H1 (cell line): ENCODE results near the gene VEPH1. TPM values are rescaled to one million over a fixed set of nuclear protein-coding genes. Genes with fewer than 3 reads are reported as not detected.

Experiments used
- CTCF ChIA-PET: fragments of 300-600 bp; sonication (Branson Sonifier 250); formaldehyde crosslinking; loops from one replicate; lab custom pipeline; 2021; ENCODE audit not compliant: partially characterized antibody; lab: Charles Lee
- POLR2A ChIA-PET: fragments of 300-600 bp; sonication (Branson Sonifier 250); formaldehyde crosslinking; loops from one replicate; lab custom pipeline; 2021; ENCODE audit warnings: inconsistent platforms; ENCODE audit not compliant: partially characterized antibody; lab: Charles Lee
- DNase-seq, 2 experiments: peaks; one replicate each; pipeline versions ENCODE4 v3.0.0 to v3.0.0-alpha.2; 2010 to 2022; ENCODE audit warnings: low spot score in 2 of 2, low read depth in 1 of 2, mixed read lengths in 1 of 2
- FAIRE-seq: peaks from 2 replicates; lab custom pipeline; 2011; peaks lifted over from hg19 to GRCh38; lab: Jason Lieb, UNC
- H2AFZ ChIP-seq: 2 replicates; pipeline ENCODE4 v1.8.1; 2012; ENCODE audit warnings: low read length, inconsistent platforms
- H2AK5ac ChIP-seq: 2 replicates; pipeline ENCODE4 v1.6.1; 2013; ENCODE audit warnings: low read depth, low read length
- H2BK120ac ChIP-seq: replicated peaks from 2 replicates; pipeline ENCODE3; 2013; ENCODE audit warnings: low read depth, low read length, inconsistent platforms
- H2BK12ac ChIP-seq: 2 replicates; pipeline ENCODE4 v1.6.1; 2013; ENCODE audit warnings: low read depth, low read length
- H2BK15ac ChIP-seq: 2 replicates; pipeline ENCODE4 v1.6.1; 2013; ENCODE audit warnings: low read length
- H2BK20ac ChIP-seq: 2 replicates; pipeline ENCODE4 v1.6.1; 2013; ENCODE audit warnings: low read length
- H2BK5ac ChIP-seq: 2 replicates; pipeline ENCODE4 v1.6.1; 2013; ENCODE audit warnings: low read depth, low read length
- H3K14ac ChIP-seq: 2 replicates; pipeline ENCODE4 v1.6.1; 2013; ENCODE audit warnings: inconsistent platforms; ENCODE audit not compliant: insufficient read length
- H3K18ac ChIP-seq: 2 replicates; pipeline ENCODE4 v1.6.1; 2013; ENCODE audit warnings: low read length; ENCODE audit errors: extremely low read depth
- H3K23ac ChIP-seq: 2 replicates; pipeline ENCODE4 v1.6.1; 2013; ENCODE audit warnings: inconsistent platforms; ENCODE audit not compliant: insufficient read length
- H3K23me2 ChIP-seq: 2 replicates; pipeline ENCODE4 v1.6.1; 2013; ENCODE audit warnings: low read depth, low read length
- H3K27ac ChIP-seq: 2 replicates; pipeline ENCODE4 v1.6.1; 2011; ENCODE audit warnings: low read depth, low read length, inconsistent platforms
- H3K27me3 ChIP-seq, 4 experiments: replicated peaks in 1 of 4; 1 replicate in 1 of 4; 2 replicates in 3 of 4; pipeline versions ENCODE4 v1.6.1 to v1.8.1; 2011 to 2013; ENCODE audit warnings: low read length in 3 of 4, mild to moderate bottlenecking in 3 of 4, inconsistent platforms in 2 of 4, mixed read lengths in 2 of 4, moderate library complexity in 1 of 4; ENCODE audit not compliant: control insufficient read depth in 3 of 4, insufficient read depth in 3 of 4; ENCODE audit errors: extremely low read depth in 1 of 4
- H3K36me3 ChIP-seq, 4 experiments: 2 replicates each; pipeline versions ENCODE4 v1.6.1 to v1.8.1; 2011 to 2013; ENCODE audit warnings: mild to moderate bottlenecking in 4 of 4, low read length in 3 of 4, moderate library complexity in 2 of 4, control low read depth in 1 of 4, inconsistent platforms in 1 of 4; ENCODE audit not compliant: insufficient read depth in 4 of 4, control insufficient read depth in 2 of 4
- H3K4ac ChIP-seq: replicated peaks from 2 replicates; pipeline ENCODE3; 2013; ENCODE audit warnings: low read length, low read depth, mixed read lengths, inconsistent platforms; ENCODE audit not compliant: insufficient read length
- H3K4me1 ChIP-seq, 4 experiments: replicated peaks in 1 of 4; 1 replicate in 1 of 4; 2 replicates in 3 of 4; pipeline versions ENCODE4 v1.6.1 to v1.8.1; 2011 to 2013; ENCODE audit warnings: low read length in 3 of 4, inconsistent platforms in 2 of 4, mixed read lengths in 1 of 4; ENCODE audit not compliant: insufficient read depth in 4 of 4, control insufficient read depth in 3 of 4
- H3K4me2 ChIP-seq, 2 experiments: 2 replicates each; pipeline versions ENCODE4 v1.6.1 to v1.8.1; 2011 to 2013; ENCODE audit warnings: low read depth in 2 of 2, low read length in 2 of 2, control low read depth in 1 of 2, inconsistent platforms in 1 of 2, mild to moderate bottlenecking in 1 of 2; ENCODE audit not compliant: insufficient read depth in 1 of 2
- H3K4me3 ChIP-seq, 4 experiments: fragments of 200-600, 300-600 bp in 1 of 4; sonication (generic), shearing (Covaris generic), sonication (Bioruptor Twin) in 1 of 4; 2 replicates each; pipeline versions ENCODE4 v1.5.1 to v1.8.1; 2011 to 2016; ENCODE audit warnings: low read length in 4 of 4, low read depth in 3 of 4, control low read depth in 2 of 4, inconsistent platforms in 2 of 4, mild to moderate bottlenecking in 2 of 4, mixed read lengths in 1 of 4, moderate library complexity in 1 of 4; ENCODE audit not compliant: insufficient read depth in 2 of 4; ENCODE audit errors: extremely low read depth in 1 of 4
- H3K56ac ChIP-seq: replicated peaks from 2 replicates; pipeline ENCODE3; 2013; ENCODE audit warnings: low read depth, mild to moderate bottlenecking, mixed read lengths, low read length, inconsistent platforms; ENCODE audit not compliant: insufficient read length
- H3K79me1 ChIP-seq: 2 replicates; pipeline ENCODE4 v1.6.1; 2013; ENCODE audit warnings: low read depth, low read length, control low read depth
- H3K79me2 ChIP-seq, 2 experiments: 2 replicates each; pipeline versions ENCODE4 v1.6.1 to v1.8.1; 2012 to 2013; ENCODE audit warnings: low read length in 2 of 2, mild to moderate bottlenecking in 2 of 2, inconsistent platforms in 1 of 2; ENCODE audit not compliant: insufficient read depth in 2 of 2, control insufficient read depth in 1 of 2
- H3K9ac ChIP-seq, 4 experiments: replicated peaks in 1 of 4; 1 replicate in 1 of 4; 2 replicates in 3 of 4; pipeline versions ENCODE4 v1.6.1 to v1.8.1; 2011 to 2013; ENCODE audit warnings: low read depth in 3 of 4, low read length in 3 of 4, control low read depth in 2 of 4, mild to moderate bottlenecking in 2 of 4, moderate library complexity in 2 of 4, inconsistent platforms in 1 of 4; ENCODE audit errors: extremely low read depth in 1 of 4
- H3K9me3 ChIP-seq, 2 experiments: 2 replicates each; pipeline versions ENCODE4 v1.6.1 to v1.8.1; 2012 to 2013; ENCODE audit warnings: mild to moderate bottlenecking in 2 of 2, moderate library complexity in 2 of 2, control low read depth in 1 of 2, inconsistent platforms in 1 of 2, low read depth in 1 of 2, low read length in 1 of 2, mixed read lengths in 1 of 2; ENCODE audit not compliant: insufficient read depth in 2 of 2
- H4K20me1 ChIP-seq, 2 experiments: replicated peaks in 1 of 2; 2 replicates each; pipeline versions ENCODE3 to v1.8.1; 2011 to 2013; ENCODE audit warnings: inconsistent platforms in 2 of 2, low read length in 2 of 2, mild to moderate bottlenecking in 1 of 2; ENCODE audit not compliant: insufficient read depth in 2 of 2, control insufficient read depth in 1 of 2
- H4K5ac ChIP-seq: 2 replicates; pipeline ENCODE4 v1.6.1; 2013; ENCODE audit warnings: low read length, low read depth, mixed read lengths, inconsistent platforms; ENCODE audit not compliant: insufficient read length
- H4K8ac ChIP-seq: 2 replicates; pipeline ENCODE4 v1.8.0; 2013; ENCODE audit warnings: mild to moderate bottlenecking, moderate library complexity, low read length, inconsistent platforms; ENCODE audit not compliant: insufficient read depth; ENCODE audit errors: extremely low read depth
- H4K91ac ChIP-seq: replicated peaks from 2 replicates; pipeline ENCODE3; 2013; ENCODE audit warnings: low read length, mixed read lengths, inconsistent platforms; ENCODE audit not compliant: insufficient read length
- BCL11A ChIP-seq, 2 experiments: IDR thresholded peaks; one replicate each; pipeline ENCODE4 v1.6.1; 2011; ENCODE audit warnings: low read depth in 2 of 2, low read length in 2 of 2, mild to moderate bottlenecking in 2 of 2
- CHD2 ChIP-seq: IDR thresholded peaks from 2 replicates; pipeline ENCODE4 v1.6.1; 2012; ENCODE audit warnings: low read length, improper control_type of control experiment
- CREB1 ChIP-seq: IDR thresholded peaks from 2 replicates; pipeline ENCODE4 v1.6.1; 2012; ENCODE audit warnings: inconsistent platforms
- HDAC2 ChIP-seq, 2 experiments: fragments of 300-600 bp in 1 of 2; sonication (generic) in 1 of 2; IDR thresholded peaks; 2 replicates each; pipeline ENCODE4 v1.6.1; 2011 to 2012; ENCODE audit warnings: low read depth in 2 of 2, low read length in 2 of 2, mild to moderate bottlenecking in 2 of 2, moderate library complexity in 2 of 2, borderline replicate concordance in 1 of 2, inconsistent platforms in 1 of 2
- HDAC6 ChIP-seq: IDR thresholded peaks from one replicate; pipeline ENCODE4 v1.7.1; 2012; ENCODE audit warnings: low read depth, mild to moderate bottlenecking, inconsistent platforms, low read length, moderate library complexity
- MAFK ChIP-seq: IDR thresholded peaks from 2 replicates; pipeline ENCODE4 v1.6.1; 2012; ENCODE audit warnings: low read depth, mild to moderate bottlenecking, improper control_type of control experiment, low read length
- MAX ChIP-seq: IDR thresholded peaks from 2 replicates; pipeline ENCODE4 v1.6.1; 2012; ENCODE audit warnings: inconsistent platforms
- POU5F1 ChIP-seq: IDR thresholded peaks from 2 replicates; pipeline ENCODE4 v1.6.1; 2011; ENCODE audit warnings: low read depth, mild to moderate bottlenecking, low read length, moderate library complexity
- SP1 ChIP-seq: IDR thresholded peaks from 2 replicates; pipeline ENCODE4 v1.6.1; 2011; ENCODE audit warnings: low read depth, low read length
- SP4 ChIP-seq: IDR thresholded peaks from 2 replicates; pipeline ENCODE4 v1.6.1; 2012; ENCODE audit warnings: low read length, inconsistent platforms
- YY1 ChIP-seq: IDR thresholded peaks from 2 replicates; pipeline ENCODE4 v1.6.1; 2011; ENCODE audit warnings: low read depth, mild to moderate bottlenecking, low read length
- polyA plus RNA-seq, 7 experiments: library from polyadenylated mRNA; depleted of rRNA in 3 of 7; stranded (reverse) in 5 of 7; unstranded in 2 of 7; fragments of >200 nt in 5 of 7; fragments of 200-250 nt in 2 of 7; gene quantifications; 1 replicate in 5 of 7; 2 replicates in 1 of 7; 4 replicates in 1 of 7; pipeline versions ENCODE4 v1.2.1 to v1.2.3, GENCODE V29; 2011 to 2013; ENCODE audit warnings: missing spikeins in 2 of 7, mixed read lengths in 2 of 7
- total RNA-seq: library from RNA; stranded (reverse); fragmentation: NEBNext Ultra II Directional; extraction: Animal tissue kit (Norgen Biotek cat#: 25700); gene quantifications from 2 replicates; pipeline ENCODE4 v1.2.1, GENCODE V29; 2021
- TF ChIP-seq, protein P1 (sequence below): IDR thresholded peaks from 2 replicates; pipeline ENCODE4 v1.6.1; 2012; ENCODE audit warnings: low read length, inconsistent platforms
- TF ChIP-seq, protein P2 (sequence below): IDR thresholded peaks from 2 replicates; pipeline ENCODE4 v1.6.1; 2011; ENCODE audit warnings: low read length, improper control_type of control experiment

VEPH1 gene
- total and polyA plus RNA-seq, 2 of the 8 experiments (the other 6 are each of a cell fraction or from before 2014, with no cell fraction given), result 12.0 to 18.3 TPM

GRCh38 chr3:157414861-157415260 lies 88.4 kb downstream of the VEPH1 start:
- Histone ChIP-seq H4K5ac (no peak overlapping the region), H3K9me3 (no peaks in the 10 kb centered on the region), H2AK5ac (no peak overlapping the region), H3K27ac (no peak overlapping the region), H2BK120ac (no peak overlapping the region), H2AFZ (no peak overlapping the region), H4K91ac (no peak overlapping the region), H2BK15ac (no peak overlapping the region), H3K56ac (no peak overlapping the region), H3K36me3 (no peaks in the 10 kb centered on the region), H2BK5ac (no peak overlapping the region), H3K18ac (no peak overlapping the region), H3K27me3 (no peaks in the 10 kb centered on the region), H3K14ac (no peak overlapping the region), H3K9ac (no peak overlapping the region), H4K20me1 (no peaks in the 10 kb centered on the region), H2BK12ac (no peak overlapping the region), H3K4me2 (no peak overlapping the region), H3K23me2 (no peaks in the 10 kb centered on the region), H3K4me1 (no peaks in the 10 kb centered on the region), H3K4me3 (no peak overlapping the region), H3K79me2 (no peaks in the 10 kb centered on the region), H4K8ac (no peak overlapping the region), H2BK20ac (no peak overlapping the region), H3K4ac (no peak overlapping the region), H3K23ac (no peak overlapping the region), H3K79me1 (no peaks in the 10 kb centered on the region)
- FAIRE-seq, result no peak
- no peak for DNase-seq
- ChIA-PET CTCF (no interaction called here), POLR2A (interaction anchor here (1.8 kb wide), 1 partner anchor 85 kb away, joined by 3 read pairs; no protein-coding TSS in a partner anchor)
- TF ChIP-seq HDAC6, result no peak
- TF ChIP-seq, protein P1, sequence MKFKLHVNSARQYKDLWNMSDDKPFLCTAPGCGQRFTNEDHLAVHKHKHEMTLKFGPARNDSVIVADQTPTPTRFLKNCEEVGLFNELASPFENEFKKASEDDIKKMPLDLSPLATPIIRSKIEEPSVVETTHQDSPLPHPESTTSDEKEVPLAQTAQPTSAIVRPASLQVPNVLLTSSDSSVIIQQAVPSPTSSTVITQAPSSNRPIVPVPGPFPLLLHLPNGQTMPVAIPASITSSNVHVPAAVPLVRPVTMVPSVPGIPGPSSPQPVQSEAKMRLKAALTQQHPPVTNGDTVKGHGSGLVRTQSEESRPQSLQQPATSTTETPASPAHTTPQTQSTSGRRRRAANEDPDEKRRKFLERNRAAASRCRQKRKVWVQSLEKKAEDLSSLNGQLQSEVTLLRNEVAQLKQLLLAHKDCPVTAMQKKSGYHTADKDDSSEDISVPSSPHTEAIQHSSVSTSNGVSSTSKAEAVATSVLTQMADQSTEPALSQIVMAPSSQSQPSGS, result no peak
- no peak for TF ChIP-seq CREB1
- TF ChIP-seq BCL11A (IDR thresholded peaks at IDR 0.05; ENCODE audit: low read depth in 2 of 2, low read length in 2 of 2), result no peak
- TF ChIP-seq CHD2, result no peak
- no peak for TF ChIP-seq YY1
- TF ChIP-seq HDAC2 (IDR thresholded peaks at IDR 0.05; ENCODE audit: borderline replicate concordance in 1 of 2, low read depth in 2 of 2, low read length in 2 of 2), result no peak
- no peak for TF ChIP-seq MAX
- no peak for TF ChIP-seq MAFK
- no peak for TF ChIP-seq SP1
- TF ChIP-seq SP4, result no peak
- TF ChIP-seq, protein P2, sequence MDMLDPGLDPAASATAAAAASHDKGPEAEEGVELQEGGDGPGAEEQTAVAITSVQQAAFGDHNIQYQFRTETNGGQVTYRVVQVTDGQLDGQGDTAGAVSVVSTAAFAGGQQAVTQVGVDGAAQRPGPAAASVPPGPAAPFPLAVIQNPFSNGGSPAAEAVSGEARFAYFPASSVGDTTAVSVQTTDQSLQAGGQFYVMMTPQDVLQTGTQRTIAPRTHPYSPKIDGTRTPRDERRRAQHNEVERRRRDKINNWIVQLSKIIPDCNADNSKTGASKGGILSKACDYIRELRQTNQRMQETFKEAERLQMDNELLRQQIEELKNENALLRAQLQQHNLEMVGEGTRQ, result no peak
- TF ChIP-seq POU5F1, result no peak
